ENCODE results near the gene MRPS16. TPM values are rescaled to one million over a fixed set of nuclear protein-coding genes. Genes with fewer than 3 reads are reported as not detected.

Gene MRPS16
- total and polyA plus RNA-seq, 2 of the 13 experiments (the other 11 are each of a cell fraction or from before 2014, with no cell fraction given) = 70.1 to 135 TPM

Small RNA genes within 50 kb of the gene (small RNA-seq; reads per million reads assigned to genes)
- gene RNU6-833P (ENCODE audit: insufficient read depth in 2 of 3, insufficient read length in 3 of 3, low read depth in 2 of 3, low replicate concordance in 1 of 3) = 0 reads per million in 3 experiments

Other genes with a start within 250 kb of the MRPS16 start
- 39.0 and 63.1 TPM in 2 replicates for gene P4HA1, start 155.8 kb downstream of the MRPS16 start, total RNA-seq (2016; rRNA removed; fragmentation: Illumina TruSeq; extraction: Trizol)
- 137 and 196 TPM in 2 replicates for gene P4HA1, start 155.8 kb downstream of the MRPS16 start, polyA plus RNA-seq (2011; rRNA removed)
- gene NUDT13, start 142.2 kb downstream of the MRPS16 start, total RNA-seq (2016; rRNA removed; fragmentation: Illumina TruSeq; extraction: Trizol) = 2.5 and 4.2 TPM in 2 replicates
- gene NUDT13, start 142.2 kb downstream of the MRPS16 start, polyA plus RNA-seq (2011; rRNA removed) = 5.0 and 6.5 TPM in 2 replicates
- gene ECD, start 84.6 kb downstream of the MRPS16 start, total RNA-seq (2016; rRNA removed; fragmentation: Illumina TruSeq; extraction: Trizol) = 27.6 and 41.8 TPM in 2 replicates
- 17.4 and 21.5 TPM in 2 replicates for gene ECD, start 84.6 kb downstream of the MRPS16 start, polyA plus RNA-seq (2011; rRNA removed)
- gene FAM149B1, start 84.5 kb downstream of the MRPS16 start, total RNA-seq (2016; rRNA removed; fragmentation: Illumina TruSeq; extraction: Trizol) = 9.1 and 9.3 TPM in 2 replicates
- gene FAM149B1, start 84.5 kb downstream of the MRPS16 start, polyA plus RNA-seq (2011; rRNA removed) = 14.7 and 16.8 TPM in 2 replicates
- gene DNAJC9, start 5.4 kb downstream of the MRPS16 start, total RNA-seq (2016; rRNA removed; fragmentation: Illumina TruSeq; extraction: Trizol) = 60.3 and 76.9 TPM in 2 replicates
- 13.4 and 15.9 TPM in 2 replicates for gene DNAJC9, start 5.4 kb downstream of the MRPS16 start, polyA plus RNA-seq (2011; rRNA removed)
- 0.13 and 0.27 TPM in 2 replicates for gene CFAP70, start 106.2 kb upstream of the MRPS16 start, total RNA-seq (2016; rRNA removed; fragmentation: Illumina TruSeq; extraction: Trizol)
- gene CFAP70, start 106.2 kb upstream of the MRPS16 start, polyA plus RNA-seq (2011; rRNA removed) = 0.33 and 0.38 TPM in 2 replicates
- 89.0 and 139 TPM in 2 replicates for gene ANXA7, start 161.4 kb upstream of the MRPS16 start, total RNA-seq (2016; rRNA removed; fragmentation: Illumina TruSeq; extraction: Trizol)
- 54.8 and 59.4 TPM in 2 replicates for gene ANXA7, start 161.4 kb upstream of the MRPS16 start, polyA plus RNA-seq (2011; rRNA removed)
- 0.18 and 0.91 TPM in 2 replicates for gene MSS51, start 180.9 kb upstream of the MRPS16 start, total RNA-seq (2016; rRNA removed; fragmentation: Illumina TruSeq; extraction: Trizol)
- gene MSS51, start 180.9 kb upstream of the MRPS16 start, polyA plus RNA-seq (2011; rRNA removed) = 2.3 and 2.4 TPM in 2 replicates
- 8.7 and 18.5 TPM in 2 replicates for gene PPP3CB, start 243.4 kb upstream of the MRPS16 start, total RNA-seq (2016; rRNA removed; fragmentation: Illumina TruSeq; extraction: Trizol)
- gene PPP3CB, start 243.4 kb upstream of the MRPS16 start, polyA plus RNA-seq (2011; rRNA removed) = 9.5 and 11.4 TPM in 2 replicates